Tibial artery (tissue), 4 donors: ENCODE data around the gene TYSND1.

ENCODE experiments used
- DNase-seq, 2 donors: peaks; one replicate each; pipeline ENCODE4 v3.0.0-alpha.2; 2019
- H3K27ac ChIP-seq, 2 donors: fragments of 200-600 bp; sonication (generic) in 1 of 2; 1 replicate in 1 of 2; 2 replicates in 1 of 2; pipeline ENCODE4 v1.5.1; 2018 to 2019; ENCODE audit warnings: mild to moderate bottlenecking in 1 of 2
- H3K27me3 ChIP-seq, 2 donors: fragments of 200-600 bp; sonication (generic) in 1 of 2; one replicate each; pipeline versions ENCODE4 v1.5.1 to v1.6.0; 2016 to 2019
- H3K36me3 ChIP-seq, 3 donors: fragments of 200-600 bp; sonication (generic) in 2 of 3; one replicate each; pipeline ENCODE4 v1.5.1; 2016 to 2019; ENCODE audit warnings: mild to moderate bottlenecking in 2 of 3
- H3K4me1 ChIP-seq, 4 donors: fragments of 200-600 bp; sonication (generic) in 2 of 4; 1 replicate in 3 of 4; 2 replicates in 1 of 4; pipeline ENCODE4 v1.5.1; 2016 to 2019
- H3K4me3 ChIP-seq, 2 donors: fragments of 200-600 bp; sonication (generic) in 1 of 2; 1 replicate in 1 of 2; 2 replicates in 1 of 2; pipeline ENCODE4 v1.5.1; 2018 to 2019; ENCODE audit warnings: mild to moderate bottlenecking in 2 of 2
- H3K9me3 ChIP-seq, 3 donors: fragments of 200-600 bp; sonication (generic) in 1 of 3; one replicate each; pipeline ENCODE4 v1.5.1; 2016 to 2019
- intact Hi-C: fragments of 100-400 bp; cut with DNase I; formaldehyde crosslinking; loops from one replicate; pipeline ENCODE4 v1.15.0; 2023; ENCODE audit warnings: low total_unique reads
- TF ChIP-seq, protein P1 (sequence below), 2 experiments: fragments of 200-600 bp in 1 of 2; fragments of 450-650 bp in 1 of 2; IDR thresholded peaks; one replicate each; pipeline ENCODE4 v1.5.1; 2017 to 2019; ENCODE audit warnings: antibody characterized with exemption in 2 of 2, mild to moderate bottlenecking in 1 of 2, moderate library complexity in 1 of 2

TYSND1 gene

DNA sequence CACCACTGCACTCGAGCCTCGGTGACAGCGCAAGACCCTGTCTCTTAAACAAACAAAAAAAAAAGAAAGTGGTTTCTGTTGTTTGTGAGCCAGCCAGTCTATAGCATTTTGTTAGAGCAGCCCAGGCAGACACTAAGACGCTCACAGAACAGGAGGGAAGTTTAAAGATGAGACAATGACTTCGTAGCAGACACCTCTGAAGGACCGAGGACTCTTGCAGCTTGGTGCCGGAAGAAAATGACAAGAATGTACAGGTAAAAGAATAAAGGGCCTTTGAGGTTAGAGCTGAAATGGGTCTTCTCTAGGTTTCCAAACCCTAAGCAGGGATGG, 54.1 kb downstream of the TYSND1 start:
- H3K4me3 ChIP-seq: no peak overlapping the region
- peaks cover 0 to 51% (median 7%) of the 10 kb centered on the region in 3 donors for H3K36me3 ChIP-seq
- H3K27ac ChIP-seq: no peak overlapping the region
- TF ChIP-seq, protein P1, sequence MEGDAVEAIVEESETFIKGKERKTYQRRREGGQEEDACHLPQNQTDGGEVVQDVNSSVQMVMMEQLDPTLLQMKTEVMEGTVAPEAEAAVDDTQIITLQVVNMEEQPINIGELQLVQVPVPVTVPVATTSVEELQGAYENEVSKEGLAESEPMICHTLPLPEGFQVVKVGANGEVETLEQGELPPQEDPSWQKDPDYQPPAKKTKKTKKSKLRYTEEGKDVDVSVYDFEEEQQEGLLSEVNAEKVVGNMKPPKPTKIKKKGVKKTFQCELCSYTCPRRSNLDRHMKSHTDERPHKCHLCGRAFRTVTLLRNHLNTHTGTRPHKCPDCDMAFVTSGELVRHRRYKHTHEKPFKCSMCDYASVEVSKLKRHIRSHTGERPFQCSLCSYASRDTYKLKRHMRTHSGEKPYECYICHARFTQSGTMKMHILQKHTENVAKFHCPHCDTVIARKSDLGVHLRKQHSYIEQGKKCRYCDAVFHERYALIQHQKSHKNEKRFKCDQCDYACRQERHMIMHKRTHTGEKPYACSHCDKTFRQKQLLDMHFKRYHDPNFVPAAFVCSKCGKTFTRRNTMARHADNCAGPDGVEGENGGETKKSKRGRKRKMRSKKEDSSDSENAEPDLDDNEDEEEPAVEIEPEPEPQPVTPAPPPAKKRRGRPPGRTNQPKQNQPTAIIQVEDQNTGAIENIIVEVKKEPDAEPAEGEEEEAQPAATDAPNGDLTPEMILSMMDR (IDR thresholded peaks at IDR 0.05): no peak
- DNase-seq: no peak
- H3K27me3 ChIP-seq: no peaks in the 10 kb centered on the region
- H3K4me1 ChIP-seq: no peaks in the 10 kb centered on the region
- intact Hi-C loops: no loop called here
- no peaks in the 10 kb centered on the region for H3K9me3 ChIP-seq

DNA sequence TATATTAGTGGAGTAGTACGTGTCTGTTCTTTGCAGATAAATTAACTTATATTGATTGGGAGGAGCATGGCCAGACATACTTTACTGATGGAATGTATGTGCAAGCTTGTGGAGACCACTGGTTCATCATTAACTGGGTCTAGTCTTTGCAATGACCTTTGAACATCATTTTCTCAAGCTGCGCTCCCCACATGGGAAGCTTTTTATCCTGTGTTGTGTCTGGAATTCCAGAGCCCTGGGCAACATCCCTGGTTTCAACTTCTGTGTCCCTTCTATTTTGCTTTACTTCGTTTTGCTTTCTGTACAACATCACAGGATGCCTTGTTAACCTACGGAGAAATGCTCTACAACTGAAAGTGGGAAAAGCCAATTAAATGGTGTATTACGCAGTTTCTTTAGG, 55.5 kb downstream of the TYSND1 start:
- no peaks in the 10 kb centered on the region for H3K4me1 ChIP-seq
- H3K4me3 ChIP-seq: no peak overlapping the region
- H3K27ac ChIP-seq: no peak overlapping the region
- no peaks in the 10 kb centered on the region for H3K27me3 ChIP-seq
- DNase-seq: no peak
- no peaks in the 10 kb centered on the region for H3K9me3 ChIP-seq
- TF ChIP-seq, protein P1 (IDR thresholded peaks at IDR 0.05): no peak
- intact Hi-C loops: no loop called here
- H3K36me3 ChIP-seq: peaks cover 0 to 37% (median 7%) of the 10 kb centered on the region in 3 donors

GRCh38 chr10:70090013-70090412, 56.5 kb downstream of the TYSND1 start:
- no peaks in the 10 kb centered on the region for H3K9me3 ChIP-seq
- H3K36me3 ChIP-seq: peaks cover 0 to 31% (median 7%) of the 10 kb centered on the region in 3 donors
- no peak overlapping the region for H3K4me3 ChIP-seq
- DNase-seq: no peak
- intact Hi-C loops: no loop called here
- no peak overlapping the region for H3K27ac ChIP-seq
- TF ChIP-seq, protein P1 (IDR thresholded peaks at IDR 0.05): no peak
- no peaks in the 10 kb centered on the region for H3K27me3 ChIP-seq
- no peaks in the 10 kb centered on the region for H3K4me1 ChIP-seq

- peaks cover 0 to 18% (median 0%) of the 10 kb centered on the region in 3 donors for H3K36me3 ChIP-seq
- H3K27ac ChIP-seq: no peak overlapping the region
- H3K4me3 ChIP-seq: no peak overlapping the region
- intact Hi-C loops: no loop called here
- no peak for DNase-seq
- H3K4me1 ChIP-seq: no peaks in the 10 kb centered on the region
- TF ChIP-seq, protein P1 (IDR thresholded peaks at IDR 0.05): no peak
- H3K27me3 ChIP-seq: no peaks in the 10 kb centered on the region
- no peaks in the 10 kb centered on the region for H3K9me3 ChIP-seq
Observed at GRCh38 chr10:70088308-70088698, 58.2 kb downstream of the TYSND1 start.
